Caco-2 (cell line): ENCODE measurements around the gene TINAGL1. TPM values are rescaled to one million over a fixed set of nuclear protein-coding genes. Genes with fewer than 3 reads are reported as not detected.
A peak's percentile ranks its signal among the peaks of the same experiment; 100 is the strongest.

Experiments
- BruUV-seq: library from RNA; stranded (reverse); fragments of 400-500 nt; replicated peaks from 2 replicates; lab custom pipeline; 2021; lab: Mats Ljungman, UMichigan
- CTCF ChIA-PET: fragments of 300-600 bp; sonication (Branson Sonifier 250); formaldehyde crosslinking; loops from one replicate; lab custom pipeline; 2022; ENCODE audit warnings: antibody characterized with exemption; lab: Charles Lee
- POLR2A ChIA-PET: fragments of 300-600 bp; sonication (Branson Sonifier 250); formaldehyde crosslinking; loops from one replicate; lab custom pipeline; 2022; ENCODE audit warnings: antibody characterized with exemption; lab: Charles Lee
- DNase-seq, 2 experiments: peaks; one replicate each; pipeline versions ENCODE4 v3.0.0 to v3.0.0-alpha.2; 2020 to 2022
- H3K27me3 ChIP-seq: replicated peaks from 2 replicates; pipeline ENCODE4 v1.6.0; 2011; ENCODE audit warnings: low read length; ENCODE audit not compliant: control insufficient read depth, insufficient read depth
- H3K36me3 ChIP-seq: 2 replicates; pipeline ENCODE4 v1.5.1; 2011; ENCODE audit warnings: low read length; ENCODE audit not compliant: control insufficient read depth, insufficient read depth
- H3K4me1 ChIP-seq: fragments of 250-450 bp; sonication (Bioruptor Pico); 2 replicates; pipeline ENCODE4 v1.5.1; 2020; ENCODE audit warnings: mild to moderate bottlenecking
- H3K4me3 ChIP-seq: 2 replicates; pipeline ENCODE4 v1.5.1; 2011; ENCODE audit warnings: low read depth, mild to moderate bottlenecking, control low read depth, low read length
- H3K9me3 ChIP-seq: fragments of 250-450 bp; sonication (Bioruptor Pico); 2 replicates; pipeline ENCODE4 v1.5.1; 2020; ENCODE audit warnings: mild to moderate bottlenecking, moderate library complexity
- H3K27ac Mint-ChIP-seq: one replicate; pipeline ENCODE4 v1.8.0; 2022; ENCODE audit warnings: mixed read lengths; ENCODE audit not compliant: unreplicated experiment
- H3K27me3 Mint-ChIP-seq: one replicate; pipeline ENCODE4 v1.8.0; 2022; ENCODE audit warnings: mixed read lengths; ENCODE audit not compliant: insufficient read depth, unreplicated experiment
- H3K36me3 Mint-ChIP-seq: one replicate; pipeline ENCODE4 v1.8.0; 2022; ENCODE audit warnings: mild to moderate bottlenecking, mixed read lengths; ENCODE audit not compliant: insufficient read depth, unreplicated experiment
- H3K4me1 Mint-ChIP-seq: one replicate; pipeline ENCODE4 v1.8.0; 2022; ENCODE audit warnings: low read depth, mixed read lengths; ENCODE audit not compliant: unreplicated experiment
- H3K4me3 Mint-ChIP-seq: one replicate; pipeline ENCODE4 v1.8.0; 2022; ENCODE audit warnings: mild to moderate bottlenecking, moderate library complexity, mixed read lengths; ENCODE audit not compliant: unreplicated experiment
- H3K9me3 Mint-ChIP-seq: one replicate; pipeline ENCODE4 v1.8.0; 2022; ENCODE audit warnings: mixed read lengths; ENCODE audit not compliant: unreplicated experiment
- intact Hi-C: fragments of 100-400 bp; cut with micrococcal nuclease; formaldehyde crosslinking; loops from one replicate; pipeline ENCODE4 v1.10.0; 2022; ENCODE audit not compliant: unreplicated experiment
- total RNA-seq: library from RNA; stranded (reverse); gene quantifications from 2 replicates; pipeline ENCODE4 v1.2.3, GENCODE V29; 2022
- TF ChIP-seq, protein P1 (sequence below), 2 experiments: fragments of 200-600 bp in 1 of 2; IDR thresholded peaks; 1 replicate in 1 of 2; 2 replicates in 1 of 2; pipeline versions ENCODE4 v1.5.1 to v1.8.0; 2011 to 2022; ENCODE audit warnings: antibody characterized with exemption in 1 of 2, control low read depth in 1 of 2, inconsistent platforms in 1 of 2, low read depth in 1 of 2, low read length in 1 of 2, mild to moderate bottlenecking in 1 of 2, moderate library complexity in 1 of 2; ENCODE audit not compliant: insufficient read depth in 1 of 2, severe bottlenecking in 1 of 2, unreplicated experiment in 1 of 2

Gene TINAGL1
- total RNA-seq, 1 experiment from 2014 or later, result 101 TPM

DNA sequence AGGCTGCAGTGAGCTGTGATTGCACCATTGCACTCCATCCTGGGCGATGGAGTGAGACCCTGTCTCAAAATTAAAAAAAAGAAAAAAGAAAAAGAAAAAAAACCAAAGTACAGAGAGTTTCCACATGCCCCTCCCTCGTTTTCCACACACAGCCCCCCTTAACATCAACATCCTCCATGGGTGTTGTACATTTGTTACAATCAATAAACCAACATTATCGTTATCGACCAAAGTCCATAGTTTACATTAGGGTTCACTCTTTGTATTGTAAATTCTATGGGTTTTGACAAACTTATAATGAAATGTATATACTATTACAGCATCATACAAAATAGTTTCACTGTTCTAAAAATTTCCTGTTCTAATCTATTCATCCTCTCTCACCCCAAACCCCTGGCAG lies 15.9 kb upstream of the TINAGL1 start:
- intact Hi-C loops, result loop anchor here (5.0 kb wide), 1 partner anchor 227 kb away; no protein-coding TSS in a partner anchor
- no peaks in the 10 kb centered on the region for H3K36me3 ChIP-seq
- peaks cover 19% of the 10 kb centered on the region for H3K4me1 Mint-ChIP-seq
- TF ChIP-seq, protein P1, sequence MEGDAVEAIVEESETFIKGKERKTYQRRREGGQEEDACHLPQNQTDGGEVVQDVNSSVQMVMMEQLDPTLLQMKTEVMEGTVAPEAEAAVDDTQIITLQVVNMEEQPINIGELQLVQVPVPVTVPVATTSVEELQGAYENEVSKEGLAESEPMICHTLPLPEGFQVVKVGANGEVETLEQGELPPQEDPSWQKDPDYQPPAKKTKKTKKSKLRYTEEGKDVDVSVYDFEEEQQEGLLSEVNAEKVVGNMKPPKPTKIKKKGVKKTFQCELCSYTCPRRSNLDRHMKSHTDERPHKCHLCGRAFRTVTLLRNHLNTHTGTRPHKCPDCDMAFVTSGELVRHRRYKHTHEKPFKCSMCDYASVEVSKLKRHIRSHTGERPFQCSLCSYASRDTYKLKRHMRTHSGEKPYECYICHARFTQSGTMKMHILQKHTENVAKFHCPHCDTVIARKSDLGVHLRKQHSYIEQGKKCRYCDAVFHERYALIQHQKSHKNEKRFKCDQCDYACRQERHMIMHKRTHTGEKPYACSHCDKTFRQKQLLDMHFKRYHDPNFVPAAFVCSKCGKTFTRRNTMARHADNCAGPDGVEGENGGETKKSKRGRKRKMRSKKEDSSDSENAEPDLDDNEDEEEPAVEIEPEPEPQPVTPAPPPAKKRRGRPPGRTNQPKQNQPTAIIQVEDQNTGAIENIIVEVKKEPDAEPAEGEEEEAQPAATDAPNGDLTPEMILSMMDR (IDR thresholded peaks at IDR 0.05; ENCODE audit: insufficient read depth in 1 of 2, low read depth in 1 of 2, low read length in 1 of 2, severe bottlenecking in 1 of 2, unreplicated experiment in 1 of 2), result no peak
- CTCF ChIA-PET, result no interaction called here
- H3K27ac Mint-ChIP-seq, result no peak overlapping the region
- no TSS peak for BruUV-seq
- H3K9me3 ChIP-seq, result 0 out of 2 replicates have a peak, but pooled peaks cover 3% of the 10 kb centered on the region
- H3K27me3 ChIP-seq, result no peaks in the 10 kb centered on the region
- POLR2A ChIA-PET, result no interaction called here
- peaks cover 28% of the 10 kb centered on the region for H3K4me1 ChIP-seq
- no peaks in the 10 kb centered on the region for H3K27me3 Mint-ChIP-seq
- H3K9me3 Mint-ChIP-seq, result peaks cover 9% of the 10 kb centered on the region
- H3K4me3 ChIP-seq, result no peak overlapping the region
- no peak for DNase-seq
- H3K36me3 Mint-ChIP-seq, result peaks cover 15% of the 10 kb centered on the region
- H3K4me3 Mint-ChIP-seq, result no peak overlapping the region

- ChIA-PET POLR2A (interaction anchor here (1.1 to 1.2 kb wide), 2 partner anchors 12 to 82 kb away, joined by 3 to 4 read pairs; partner anchors contain the start of gene PEF1), CTCF (interaction anchor here (2.4 kb wide), 1 partner anchor 13 kb away, joined by 10 read pairs; no protein-coding TSS in a partner anchor)
- H3K36me3 ChIP-seq, result no peaks in the 10 kb centered on the region
- H3K27ac Mint-ChIP-seq, result peak overlapping the region; percentile 95
- no peak overlapping the region for H3K4me3 ChIP-seq
- H3K9me3 ChIP-seq, result 0 out of 2 replicates have a peak, but pooled peaks cover 3% of the 10 kb centered on the region
- no TSS peak for BruUV-seq
- H3K27me3 Mint-ChIP-seq, result no peaks in the 10 kb centered on the region
- TF ChIP-seq, protein P1 (IDR thresholded peaks at IDR 0.05; ENCODE audit: insufficient read depth in 1 of 2, low read depth in 1 of 2, low read length in 1 of 2, severe bottlenecking in 1 of 2, unreplicated experiment in 1 of 2), result no peak
- peak; percentile 81 to 92 for DNase-seq
- no peaks in the 10 kb centered on the region for H3K27me3 ChIP-seq
- H3K36me3 Mint-ChIP-seq, result peaks cover 15% of the 10 kb centered on the region
- peaks cover 9% of the 10 kb centered on the region for H3K9me3 Mint-ChIP-seq
- peaks cover 28% of the 10 kb centered on the region for H3K4me1 ChIP-seq
- peaks cover 19% of the 10 kb centered on the region for H3K4me1 Mint-ChIP-seq
- H3K4me3 Mint-ChIP-seq, result peak overlapping the region; percentile 55
- intact Hi-C loops, result loop anchor here (1.0 to 5.0 kb wide), 2 partner anchors 12 to 224 kb away; no protein-coding TSS in a partner anchor
These were observed 13.5 kb upstream of the TINAGL1 start for GRCh38 chr1:31562707-31563360.

DNA sequence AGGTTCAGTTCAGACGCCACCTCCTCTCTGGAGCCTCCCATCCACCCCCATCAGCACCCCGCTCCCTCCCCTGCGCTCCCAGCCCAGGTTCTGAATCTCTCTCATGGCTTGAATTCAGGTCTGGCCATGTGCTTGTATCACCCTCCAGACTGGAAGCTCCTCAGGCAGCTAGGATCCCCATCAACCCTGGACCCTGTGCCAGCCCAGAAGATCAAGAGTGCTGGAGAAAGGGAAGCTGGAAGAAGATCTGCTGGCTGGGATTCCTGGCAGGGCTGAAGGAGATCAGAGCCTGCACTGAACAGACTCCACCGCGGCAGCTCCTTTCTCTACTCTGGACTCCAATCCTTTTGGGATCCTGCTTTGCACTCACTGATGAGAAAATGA lies 11.7 kb upstream of the TINAGL1 start:
- Mint-ChIP-seq H3K36me3 (peaks cover 15% of the 10 kb centered on the region), H3K9me3 (peaks cover 9% of the 10 kb centered on the region), H3K27ac (peak overlapping the region; percentile 95), H3K27me3 (no peaks in the 10 kb centered on the region), H3K4me1 (peaks cover 19% of the 10 kb centered on the region), H3K4me3 (no peak overlapping the region)
- H3K36me3 ChIP-seq, result no peaks in the 10 kb centered on the region
- H3K27me3 ChIP-seq, result no peaks in the 10 kb centered on the region
- H3K9me3 ChIP-seq, result 0 out of 2 replicates have a peak, but pooled peaks cover under 1% of the 10 kb centered on the region
- intact Hi-C loops, result loop anchor here (1.0 to 5.0 kb wide), 2 partner anchors 30 to 223 kb away; no protein-coding TSS in a partner anchor
- H3K4me3 ChIP-seq, result no peak overlapping the region
- ChIA-PET CTCF (interaction anchor here (0.7 to 2.4 kb wide), 2 partner anchors 15 to 181 kb away, joined by 4 to 10 read pairs; no protein-coding TSS in a partner anchor), POLR2A (no interaction called here)
- no peak for DNase-seq
- H3K4me1 ChIP-seq, result peaks cover 28% of the 10 kb centered on the region
- TF ChIP-seq, protein P1 (IDR thresholded peaks at IDR 0.05; ENCODE audit: insufficient read depth in 1 of 2, low read depth in 1 of 2, low read length in 1 of 2, severe bottlenecking in 1 of 2, unreplicated experiment in 1 of 2), result no peak
- BruUV-seq, result no TSS peak
